Panc1 (cell line): Measurements from ENCODE around the gene GPR107. TPM values are rescaled to one million over a fixed set of nuclear protein-coding genes. Genes with fewer than 3 reads are reported as not detected.

Experiments
- ATAC-seq: fragments of 200-7000 bp; cut with Tn5 transposase; 2 replicates; pipeline ENCODE4 v1.9.1; 2020; ENCODE audit warnings: mild to moderate bottlenecking, moderate library complexity
- BruUV-seq: library from RNA; stranded (reverse); fragments of 400-500 nt; replicated peaks from 2 replicates; lab custom pipeline; 2021; lab: Mats Ljungman, UMichigan
- CTCF ChIA-PET: fragments of 300-600 bp; sonication (Branson Sonifier 250); formaldehyde crosslinking; loops from one replicate; lab custom pipeline; 2022; ENCODE audit warnings: antibody characterized with exemption; lab: Charles Lee
- POLR2A ChIA-PET: fragments of 300-600 bp; sonication (Branson Sonifier 250); formaldehyde crosslinking; loops from one replicate; lab custom pipeline; 2022; ENCODE audit warnings: antibody characterized with exemption; lab: Charles Lee
- DNase-seq: peaks from one replicate; pipeline ENCODE4 v3.0.0-alpha.2; 2010; ENCODE audit warnings: low read depth, low spot score
- H3K27ac ChIP-seq: 2 replicates; pipeline ENCODE4 v1.5.1; 2011; ENCODE audit warnings: mild to moderate bottlenecking, low read length, inconsistent platforms
- H3K27me3 ChIP-seq: fragments of 200-500 bp; sonication (Bioruptor generic); 2 replicates; pipeline ENCODE4 v1.6.0; 2014; ENCODE audit warnings: low read length, inconsistent platforms; ENCODE audit not compliant: control insufficient read depth, insufficient read depth
- H3K36me3 ChIP-seq: fragments of 200-500 bp; sonication (Bioruptor generic); 2 replicates; pipeline ENCODE4 v1.5.1; 2014; ENCODE audit warnings: inconsistent platforms, mild to moderate bottlenecking, low read length, moderate library complexity; ENCODE audit not compliant: control insufficient read depth, insufficient read depth
- H3K4me1 ChIP-seq: 2 replicates; pipeline ENCODE4 v1.5.1; 2011; ENCODE audit warnings: inconsistent platforms, mild to moderate bottlenecking, low read length, moderate library complexity; ENCODE audit not compliant: control insufficient read depth, insufficient read depth
- H3K4me3 ChIP-seq, 2 experiments: 2 replicates each; pipeline ENCODE4 v1.5.1; 2011 to 2012; ENCODE audit warnings: low read depth in 2 of 2, low read length in 2 of 2, mild to moderate bottlenecking in 2 of 2, inconsistent platforms in 1 of 2, moderate library complexity in 1 of 2
- H3K9me3 ChIP-seq: fragments of 200-500 bp; sonication (Bioruptor generic); 2 replicates; pipeline ENCODE4 v1.5.1; 2014; ENCODE audit warnings: low read depth, mild to moderate bottlenecking, inconsistent platforms, low read length, moderate library complexity; ENCODE audit not compliant: control insufficient read depth, insufficient read depth
- CTCF ChIP-seq: fragments of 450-650 bp; IDR thresholded peaks from 2 replicates; pipeline ENCODE4 v1.5.1; 2017; ENCODE audit warnings: mild to moderate bottlenecking
- POLR2AphosphoS5 ChIP-seq: IDR thresholded peaks from 2 replicates; pipeline ENCODE4 v1.6.1; 2012; ENCODE audit warnings: mild to moderate bottlenecking, low read depth, low read length, moderate library complexity
- SIN3A ChIP-seq: IDR thresholded peaks from 2 replicates; pipeline ENCODE4 v1.6.1; 2012; ENCODE audit warnings: low read depth, mild to moderate bottlenecking, low read length, moderate library complexity, borderline replicate concordance; ENCODE audit not compliant: insufficient read depth
- TCF7L2 ChIP-seq: IDR thresholded peaks from 2 replicates; pipeline ENCODE4 v1.6.1; 2011; ENCODE audit warnings: mild to moderate bottlenecking, low read depth, low read length, inconsistent platforms
- in situ Hi-C: cut with HindIII; loops from 2 replicates; pipeline ENCODE4 v1.10.0; 2016; ENCODE audit warnings: low sequenced_read_pairs, low pct_unique_long_range_greater_than_20kb
- intact Hi-C: fragments of 100-400 bp; cut with micrococcal nuclease; formaldehyde crosslinking; loops from one replicate; pipeline ENCODE4 v1.10.0; 2022; ENCODE audit not compliant: unreplicated experiment
- total RNA-seq: library from RNA; stranded (reverse); gene quantifications from one replicate; pipeline ENCODE4 v1.2.1, GENCODE V29; 2021; ENCODE audit not compliant: unreplicated experiment
- TF ChIP-seq, protein P1 (sequence below), 2 experiments: IDR thresholded peaks; 2 replicates each; pipeline ENCODE4 v1.6.1; 2011 to 2012; ENCODE audit warnings: low read depth in 2 of 2, control low read depth in 1 of 2, low read length in 1 of 2, mild to moderate bottlenecking in 1 of 2, moderate library complexity in 1 of 2; ENCODE audit not compliant: insufficient read depth in 1 of 2

Gene GPR107
- total RNA-seq, 1 experiment from 2014 or later: 43.0 TPM

DNA sequence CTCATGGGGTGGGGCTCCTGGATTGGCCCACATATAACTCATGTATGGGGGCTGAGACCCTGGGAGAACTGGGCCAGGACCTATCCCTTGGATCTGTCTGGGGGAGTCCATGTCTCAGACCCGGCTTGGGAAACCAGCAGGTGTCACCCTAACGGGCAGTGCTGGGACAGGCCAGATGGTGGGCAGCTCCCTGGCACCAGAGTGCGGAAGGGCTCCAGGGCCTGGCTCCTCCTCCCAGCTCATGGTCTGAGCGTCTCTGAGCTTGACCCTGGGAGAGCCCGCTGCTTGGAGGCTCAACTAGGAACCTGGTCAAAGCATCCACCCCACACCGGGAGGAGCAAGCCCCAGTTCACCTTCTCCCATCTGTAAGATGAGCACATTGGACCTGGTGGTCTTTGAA lies 103.0 kb downstream of the GPR107 start:
- CTCF ChIA-PET: interaction anchor here (1.0 kb wide), 1 partner anchor 79 kb away, joined by 4 read pairs; no protein-coding TSS in a partner anchor
- Histone ChIP-seq H3K36me3 (no peaks in the 10 kb centered on the region), H3K27ac (no peak overlapping the region), H3K27me3 (no peaks in the 10 kb centered on the region), H3K9me3 (no peaks in the 10 kb centered on the region), H3K4me3 (no peak overlapping the region), H3K4me1 (no peaks in the 10 kb centered on the region)
- peak; percentile 78 for ATAC-seq
- intact Hi-C loops (no loop called here), in situ Hi-C loops (no loop called here)
- POLR2A ChIA-PET: interaction anchor here (0.8 kb wide), 1 partner anchor 11 kb away, joined by 31 read pairs; no protein-coding TSS in a partner anchor
- BruUV-seq: no TSS peak
- DNase-seq: no peak
- no peak for TF ChIP-seq POLR2AphosphoS5
- TF ChIP-seq TCF7L2: no peak
- no peak for TF ChIP-seq SIN3A
- TF ChIP-seq, protein P1, sequence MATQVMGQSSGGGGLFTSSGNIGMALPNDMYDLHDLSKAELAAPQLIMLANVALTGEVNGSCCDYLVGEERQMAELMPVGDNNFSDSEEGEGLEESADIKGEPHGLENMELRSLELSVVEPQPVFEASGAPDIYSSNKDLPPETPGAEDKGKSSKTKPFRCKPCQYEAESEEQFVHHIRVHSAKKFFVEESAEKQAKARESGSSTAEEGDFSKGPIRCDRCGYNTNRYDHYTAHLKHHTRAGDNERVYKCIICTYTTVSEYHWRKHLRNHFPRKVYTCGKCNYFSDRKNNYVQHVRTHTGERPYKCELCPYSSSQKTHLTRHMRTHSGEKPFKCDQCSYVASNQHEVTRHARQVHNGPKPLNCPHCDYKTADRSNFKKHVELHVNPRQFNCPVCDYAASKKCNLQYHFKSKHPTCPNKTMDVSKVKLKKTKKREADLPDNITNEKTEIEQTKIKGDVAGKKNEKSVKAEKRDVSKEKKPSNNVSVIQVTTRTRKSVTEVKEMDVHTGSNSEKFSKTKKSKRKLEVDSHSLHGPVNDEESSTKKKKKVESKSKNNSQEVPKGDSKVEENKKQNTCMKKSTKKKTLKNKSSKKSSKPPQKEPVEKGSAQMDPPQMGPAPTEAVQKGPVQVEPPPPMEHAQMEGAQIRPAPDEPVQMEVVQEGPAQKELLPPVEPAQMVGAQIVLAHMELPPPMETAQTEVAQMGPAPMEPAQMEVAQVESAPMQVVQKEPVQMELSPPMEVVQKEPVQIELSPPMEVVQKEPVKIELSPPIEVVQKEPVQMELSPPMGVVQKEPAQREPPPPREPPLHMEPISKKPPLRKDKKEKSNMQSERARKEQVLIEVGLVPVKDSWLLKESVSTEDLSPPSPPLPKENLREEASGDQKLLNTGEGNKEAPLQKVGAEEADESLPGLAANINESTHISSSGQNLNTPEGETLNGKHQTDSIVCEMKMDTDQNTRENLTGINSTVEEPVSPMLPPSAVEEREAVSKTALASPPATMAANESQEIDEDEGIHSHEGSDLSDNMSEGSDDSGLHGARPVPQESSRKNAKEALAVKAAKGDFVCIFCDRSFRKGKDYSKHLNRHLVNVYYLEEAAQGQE (IDR thresholded peaks at IDR 0.05; ENCODE audit: insufficient read depth in 1 of 2, low read depth in 2 of 2, low read length in 1 of 2): no peak
- TF ChIP-seq CTCF: no peak; the same call in 1 of the 2 replicates

- intact Hi-C loops: no loop called here
- no peak overlapping the region for H3K27ac ChIP-seq
- ChIA-PET POLR2A (interaction anchor here (0.8 kb wide), 1 partner anchor 11 kb away, joined by 31 read pairs; no protein-coding TSS in a partner anchor), CTCF (interaction anchor here (1.0 kb wide), 1 partner anchor 79 kb away, joined by 4 read pairs; no protein-coding TSS in a partner anchor)
- no peaks in the 10 kb centered on the region for H3K36me3 ChIP-seq
- H3K4me3 ChIP-seq: no peak overlapping the region
- in situ Hi-C loops: no loop called here
- no TSS peak for BruUV-seq
- DNase-seq (no peak), ATAC-seq (no peak)
- no peaks in the 10 kb centered on the region for H3K27me3 ChIP-seq
- no peaks in the 10 kb centered on the region for H3K4me1 ChIP-seq
- H3K9me3 ChIP-seq: no peaks in the 10 kb centered on the region
- TF ChIP-seq TCF7L2 (no peak), POLR2AphosphoS5 (no peak), CTCF (no peak), SIN3A (no peak)
- TF ChIP-seq, protein P1 (IDR thresholded peaks at IDR 0.05; ENCODE audit: insufficient read depth in 1 of 2, low read depth in 2 of 2, low read length in 1 of 2): no peak
Measured at GRCh38 chr9:130157079-130157478, 103.4 kb downstream of the GPR107 start.
